Measurements from ENCODE around the gene RHOBTB3.
A peak's percentile ranks its signal among the peaks of the same experiment; 100 is the strongest.

The RHOBTB3 gene

DNA sequence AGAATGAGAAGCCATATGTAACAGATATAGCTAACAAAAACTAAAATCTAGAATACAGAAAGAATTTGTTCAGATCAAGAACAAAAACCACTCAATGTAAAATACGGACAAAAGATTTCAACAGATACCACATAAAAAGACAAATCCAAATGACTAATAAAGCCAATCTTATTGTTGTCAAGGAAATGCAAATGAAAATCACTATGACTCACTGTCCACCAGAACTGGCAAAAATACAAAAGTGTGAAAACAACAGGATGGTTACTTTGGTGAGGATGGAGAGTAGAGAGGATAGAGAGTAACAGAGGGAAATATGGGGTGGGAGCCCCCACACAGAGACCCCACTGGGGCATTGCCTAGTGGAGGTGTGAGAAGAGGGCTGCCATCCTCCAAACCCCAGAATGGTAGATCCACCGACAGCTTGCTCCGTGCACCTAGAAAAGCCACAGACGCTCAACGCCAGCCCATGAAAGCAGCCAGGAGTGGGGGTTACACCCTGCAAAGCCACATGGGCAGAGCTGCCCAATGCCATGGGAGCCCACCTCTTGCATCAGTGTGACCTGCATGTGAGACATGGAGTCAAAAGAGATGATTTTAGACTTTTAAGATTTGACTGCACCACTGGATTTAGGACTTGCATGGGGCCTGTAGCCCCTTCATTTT lies 15.2 kb upstream of the RHOBTB3 start:
- TF ChIP-seq, protein P1, sequence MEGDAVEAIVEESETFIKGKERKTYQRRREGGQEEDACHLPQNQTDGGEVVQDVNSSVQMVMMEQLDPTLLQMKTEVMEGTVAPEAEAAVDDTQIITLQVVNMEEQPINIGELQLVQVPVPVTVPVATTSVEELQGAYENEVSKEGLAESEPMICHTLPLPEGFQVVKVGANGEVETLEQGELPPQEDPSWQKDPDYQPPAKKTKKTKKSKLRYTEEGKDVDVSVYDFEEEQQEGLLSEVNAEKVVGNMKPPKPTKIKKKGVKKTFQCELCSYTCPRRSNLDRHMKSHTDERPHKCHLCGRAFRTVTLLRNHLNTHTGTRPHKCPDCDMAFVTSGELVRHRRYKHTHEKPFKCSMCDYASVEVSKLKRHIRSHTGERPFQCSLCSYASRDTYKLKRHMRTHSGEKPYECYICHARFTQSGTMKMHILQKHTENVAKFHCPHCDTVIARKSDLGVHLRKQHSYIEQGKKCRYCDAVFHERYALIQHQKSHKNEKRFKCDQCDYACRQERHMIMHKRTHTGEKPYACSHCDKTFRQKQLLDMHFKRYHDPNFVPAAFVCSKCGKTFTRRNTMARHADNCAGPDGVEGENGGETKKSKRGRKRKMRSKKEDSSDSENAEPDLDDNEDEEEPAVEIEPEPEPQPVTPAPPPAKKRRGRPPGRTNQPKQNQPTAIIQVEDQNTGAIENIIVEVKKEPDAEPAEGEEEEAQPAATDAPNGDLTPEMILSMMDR (conservative IDR thresholded peaks at IDR 0.05; ENCODE audit: control insufficient read depth, insufficient read depth, low read depth, low read length), result no peak
- H3K4me3 ChIP-seq (ENCODE audit: control insufficient read depth, low read depth, low read length), result no peak overlapping the region
- peak; percentile 93 for DNase-seq (ENCODE audit: low read depth)

DNA sequence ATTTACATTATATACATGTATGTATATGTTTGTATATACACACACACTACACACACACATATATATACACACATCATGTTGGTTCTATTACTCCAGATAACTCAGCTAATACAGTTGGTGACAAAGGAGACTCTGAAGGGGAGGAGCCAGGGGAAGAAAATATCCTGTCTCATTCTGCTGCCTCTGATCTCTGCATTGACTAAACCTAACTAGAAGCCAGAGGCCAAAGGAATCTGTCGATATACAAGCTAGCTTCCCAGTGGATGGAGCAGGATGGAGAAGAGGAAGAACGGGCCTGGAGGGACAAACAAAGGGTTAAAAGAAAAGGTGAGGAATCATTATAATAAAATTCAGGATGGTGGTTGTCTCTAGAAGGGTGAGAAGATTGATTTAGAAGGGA lies 13.7 kb upstream of the RHOBTB3 start:
- TF ChIP-seq, protein P1 (conservative IDR thresholded peaks at IDR 0.05; ENCODE audit: control insufficient read depth, insufficient read depth, low read depth, low read length), result no peak
- DNase-seq (ENCODE audit: low read depth), result no peak

DNA sequence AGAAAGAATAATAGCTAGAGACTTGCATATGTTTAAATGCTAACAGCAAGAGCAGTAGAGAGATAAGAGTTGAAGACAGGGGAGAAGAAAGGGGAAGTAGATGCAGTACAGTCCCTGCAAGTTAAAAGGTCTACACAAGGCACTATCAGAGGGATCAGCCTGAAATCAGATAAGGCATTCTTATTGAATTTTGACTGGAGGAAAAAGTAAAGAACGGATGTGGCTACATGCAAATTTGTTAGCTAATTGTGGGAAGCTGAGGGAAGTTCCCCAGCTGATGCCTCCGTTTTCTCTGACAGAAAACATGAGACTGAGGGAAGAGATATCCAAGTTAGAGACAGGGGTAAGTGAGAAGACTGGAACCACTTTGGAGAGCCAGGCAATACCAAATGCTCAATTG lies 12.9 kb upstream of the RHOBTB3 start:
- H3K4me3 ChIP-seq (ENCODE audit: control insufficient read depth, low read depth, low read length), result no peak overlapping the region
- DNase-seq (ENCODE audit: low read depth), result no peak
- TF ChIP-seq, protein P1 (conservative IDR thresholded peaks at IDR 0.05; ENCODE audit: control insufficient read depth, insufficient read depth, low read depth, low read length), result no peak

More for the DNA sequence above, 13.7 kb upstream of the RHOBTB3 start:
- no peak overlapping the region for H3K4me3 ChIP-seq (ENCODE audit: control insufficient read depth, low read depth, low read length)

DNA sequence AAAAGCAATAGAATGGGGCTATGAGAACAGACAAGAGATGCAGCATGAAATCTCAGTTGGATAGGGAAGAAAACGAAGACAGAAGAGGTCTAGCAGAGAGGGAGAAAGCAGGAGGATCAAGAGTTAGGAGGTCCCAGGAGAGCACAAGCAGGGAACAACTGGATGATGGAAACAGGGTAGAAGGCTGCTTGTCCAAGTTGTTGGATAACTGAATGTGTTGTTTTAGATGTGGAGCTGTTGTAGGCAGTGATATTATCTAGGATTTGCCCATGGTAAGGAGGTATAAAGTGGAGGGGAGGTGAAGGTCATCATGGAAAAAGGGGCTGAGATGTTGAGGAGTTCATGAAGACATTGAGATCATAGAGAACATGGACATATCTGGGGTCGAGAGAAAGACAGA lies 12.4 kb upstream of the RHOBTB3 start:
- DNase-seq (ENCODE audit: low read depth), result no peak
- TF ChIP-seq, protein P1 (conservative IDR thresholded peaks at IDR 0.05; ENCODE audit: control insufficient read depth, insufficient read depth, low read depth, low read length), result no peak
- H3K4me3 ChIP-seq (ENCODE audit: control insufficient read depth, low read depth, low read length), result no peak overlapping the region

DNA sequence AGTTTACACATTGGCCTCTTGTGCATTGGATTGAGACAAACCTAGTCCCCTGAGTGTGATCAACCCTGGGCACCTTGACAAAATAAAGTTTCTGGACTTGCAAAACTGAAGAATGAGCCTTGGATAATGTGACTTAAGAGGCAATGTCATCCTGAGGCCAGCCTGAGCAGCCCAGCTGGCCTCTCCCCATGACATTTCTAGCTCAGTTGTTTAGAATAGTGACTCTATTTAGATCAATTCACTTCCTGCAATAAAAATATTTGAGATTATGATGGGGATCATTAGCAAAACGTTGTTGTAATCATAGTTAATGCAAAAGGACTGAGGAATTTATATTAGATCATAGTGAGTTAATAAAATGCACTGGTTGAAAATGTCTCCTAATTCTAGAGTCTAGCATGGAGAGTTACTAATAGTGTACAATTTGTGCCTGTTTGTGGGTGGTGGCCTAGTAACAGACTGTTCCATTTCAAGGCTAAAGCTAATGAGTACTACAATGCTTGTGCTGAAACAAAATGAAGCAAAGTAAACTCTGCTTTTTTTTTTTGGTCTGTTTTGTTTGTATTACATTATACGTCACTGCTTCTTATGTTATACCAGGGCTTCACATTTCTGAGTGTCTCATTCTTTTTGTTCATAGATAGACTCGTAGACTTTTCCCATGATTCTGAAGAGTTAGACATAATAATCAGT lies 10.9 kb upstream of the RHOBTB3 start:
- DNase-seq (ENCODE audit: low read depth), result no peak
- H3K4me3 ChIP-seq (ENCODE audit: control insufficient read depth, low read depth, low read length), result no peak overlapping the region
- TF ChIP-seq, protein P1 (conservative IDR thresholded peaks at IDR 0.05; ENCODE audit: control insufficient read depth, insufficient read depth, low read depth, low read length), result no peak

DNA sequence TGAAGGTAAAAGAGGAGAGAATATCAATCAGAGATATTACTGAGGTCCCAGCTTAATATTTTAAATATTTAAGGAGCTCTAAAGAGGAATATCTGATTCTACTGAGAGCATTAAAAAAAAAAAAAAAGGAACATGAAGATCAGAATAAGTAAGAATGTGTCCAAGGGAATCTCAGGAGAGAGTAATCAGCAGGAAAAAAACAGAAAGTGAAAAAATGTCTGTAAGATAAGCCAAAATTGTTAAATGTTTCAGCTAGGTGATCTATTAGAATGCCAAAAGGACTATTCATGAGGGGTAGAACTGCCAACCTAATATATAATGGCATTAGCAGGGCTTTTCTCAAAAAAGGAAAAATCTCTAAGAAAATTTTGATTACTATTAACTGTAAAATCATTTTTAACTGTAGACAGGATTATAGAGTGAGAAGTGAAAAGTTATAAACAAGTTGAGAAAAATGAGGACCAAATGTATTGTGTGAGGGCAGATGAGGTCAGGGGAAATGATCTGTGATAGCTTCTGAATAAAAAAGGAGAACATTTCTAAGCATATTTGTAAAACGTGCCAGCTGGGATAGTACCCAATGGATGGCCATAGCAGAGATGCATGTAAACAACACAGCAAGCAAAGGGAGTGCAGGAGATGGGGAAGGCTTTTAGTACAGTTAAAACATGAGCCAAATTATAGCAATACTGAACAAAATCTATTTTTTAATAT lies 9.4 kb upstream of the RHOBTB3 start:
- no peak for DNase-seq (ENCODE audit: low read depth)
- TF ChIP-seq, protein P1 (conservative IDR thresholded peaks at IDR 0.05; ENCODE audit: control insufficient read depth, insufficient read depth, low read depth, low read length), result no peak
- no peak overlapping the region for H3K4me3 ChIP-seq (ENCODE audit: control insufficient read depth, low read depth, low read length)
